SIG-M5 treated with dmso at 0.1 percent for 504 hours (cell line): ENCODE measurements around the gene CADM2.
A peak's percentile ranks its signal among the peaks of the same experiment; 100 is the strongest.
"Not testable (repeated sequence)": the region's sequence is repeated elsewhere in the genome, so short reads cannot be mapped to it uniquely, and the experiment has no call there.

Source experiments
- DNase-seq: peaks from one replicate; lab custom pipeline; 2025; ENCODE audit not compliant: unreplicated experiment; lab: John Stamatoyannopoulos, UW

Gene CADM2

DNA sequence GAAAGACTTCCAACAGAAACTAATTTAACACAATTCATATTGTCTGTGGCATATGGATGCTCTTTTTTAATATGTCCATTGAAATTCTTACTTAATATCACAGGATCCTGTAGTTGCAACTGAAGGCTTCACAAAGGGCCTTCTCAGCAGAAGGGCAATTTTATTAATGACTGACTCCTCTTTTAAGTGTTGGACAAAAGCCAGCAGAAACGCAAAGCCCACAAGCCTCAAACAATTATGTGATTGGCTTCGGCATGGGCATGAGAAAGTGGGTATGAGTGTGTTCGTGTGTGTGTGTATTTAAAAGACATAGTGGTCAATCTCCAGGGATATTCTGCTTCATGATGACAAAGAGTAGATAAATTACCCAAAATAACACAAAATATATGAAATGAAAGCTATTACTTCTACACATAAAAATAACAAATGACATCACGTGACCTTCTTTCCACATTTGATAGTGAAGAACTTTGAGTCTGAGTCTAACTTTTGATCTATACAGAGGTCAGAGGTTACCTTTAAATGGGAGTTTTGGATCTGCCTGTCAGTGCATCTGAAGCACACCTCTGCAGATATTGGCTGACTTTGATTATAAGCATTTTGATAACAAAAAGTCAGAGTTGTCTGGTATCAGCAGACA lies 496.9 kb downstream of the CADM2 start:
- no peak for DNase-seq

GRCh38 chr3:85474241-85474640 lies 515.5 kb downstream of the CADM2 start:
- no peak for DNase-seq

- DNase-seq: no peak
These were observed 516.6 kb downstream of the CADM2 start for GRCh38 chr3:85475346-85475745.

DNA sequence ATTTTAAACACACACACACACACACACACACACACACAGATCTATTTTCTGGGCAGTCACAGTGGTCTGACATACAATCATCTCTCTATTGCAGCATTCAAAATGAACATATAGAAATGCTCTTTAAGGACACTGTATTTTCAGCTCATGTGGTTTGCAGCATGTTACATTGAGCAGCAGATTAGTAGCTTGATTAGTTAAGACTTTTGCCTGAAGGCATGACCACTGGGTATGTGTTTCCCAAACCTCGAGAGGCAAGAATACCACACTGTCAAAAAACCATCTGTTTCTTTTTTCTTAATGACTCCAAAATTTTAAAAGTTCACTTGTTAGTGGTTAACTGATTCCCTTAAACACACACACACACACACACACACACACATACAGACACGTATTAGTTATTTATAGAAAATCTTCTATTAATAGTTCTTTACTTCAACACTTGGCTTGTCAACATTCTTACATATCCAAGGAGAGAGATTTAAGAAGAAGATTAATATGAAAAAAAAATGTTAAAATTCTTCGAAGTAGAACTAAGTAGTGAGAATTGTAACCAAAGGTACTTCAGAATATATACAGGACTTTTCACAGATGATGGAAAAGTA lies 518.2 kb downstream of the CADM2 start:
- no peak for DNase-seq

- no peak for DNase-seq
These were observed 522.8 kb downstream of the CADM2 start for GRCh38 chr3:85481411-85482212.

GRCh38 chr3:85482213-85482490 lies 523.4 kb downstream of the CADM2 start:
- DNase-seq: no peak

DNA sequence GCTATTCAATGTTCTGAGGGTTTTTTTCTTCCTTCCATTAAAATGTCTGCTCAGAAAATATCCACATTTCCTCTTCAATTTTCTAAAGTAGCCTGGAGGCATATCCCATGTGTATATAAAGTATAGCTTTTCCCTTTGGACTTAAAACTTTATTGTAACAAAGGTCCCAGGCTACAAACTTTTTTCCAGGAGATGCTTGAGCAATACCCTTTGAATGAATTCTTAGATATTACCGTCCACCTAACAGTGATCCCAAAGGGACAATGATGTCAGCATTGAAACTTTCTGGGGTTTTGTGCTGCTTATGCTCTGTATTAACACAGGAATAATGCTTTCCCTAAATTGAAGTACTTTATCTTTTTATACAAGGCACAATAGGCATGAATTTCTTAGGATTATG lies 525.2 kb downstream of the CADM2 start:
- DNase-seq: no peak

- DNase-seq: no peak
These were observed 528.6 kb downstream of the CADM2 start for GRCh38 chr3:85487375-85487774.

- DNase-seq: no peak
These were observed 536.8 kb downstream of the CADM2 start for GRCh38 chr3:85495602-85496001.

GRCh38 chr3:85498177-85498576 lies 539.4 kb downstream of the CADM2 start:
- DNase-seq: no peak

- no peak for DNase-seq
These were observed 543.5 kb downstream of the CADM2 start for GRCh38 chr3:85502148-85502875.

GRCh38 chr3:85504129-85504784 lies 545.5 kb downstream of the CADM2 start:
- not testable (repeated sequence) for DNase-seq

- DNase-seq: not testable (repeated sequence)
These were observed 546.2 kb downstream of the CADM2 start for GRCh38 chr3:85504785-85505511.

GRCh38 chr3:85507052-85507451 lies 548.3 kb downstream of the CADM2 start:
- DNase-seq: not testable (repeated sequence)

GRCh38 chr3:85508659-85509058 lies 549.9 kb downstream of the CADM2 start:
- no peak for DNase-seq

DNA sequence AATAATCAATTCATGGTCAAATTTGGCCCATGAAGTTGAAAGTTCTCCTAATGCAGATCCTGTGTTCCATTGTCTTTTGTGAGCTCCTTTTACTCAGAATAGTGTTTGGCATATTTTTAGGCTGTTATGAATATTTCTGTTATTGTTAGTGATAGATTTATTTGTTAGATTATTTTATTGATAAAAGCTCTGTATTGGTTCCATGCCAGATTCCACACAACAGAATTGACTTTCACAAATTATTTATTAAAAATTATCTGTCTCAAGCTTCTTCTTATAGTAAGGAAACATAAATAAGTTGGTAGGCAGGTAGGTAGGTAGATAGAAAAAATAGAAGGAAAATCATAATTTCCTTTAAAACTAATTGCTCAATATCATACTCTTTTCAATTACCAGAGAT lies 557.4 kb downstream of the CADM2 start:
- DNase-seq: no peak

DNA sequence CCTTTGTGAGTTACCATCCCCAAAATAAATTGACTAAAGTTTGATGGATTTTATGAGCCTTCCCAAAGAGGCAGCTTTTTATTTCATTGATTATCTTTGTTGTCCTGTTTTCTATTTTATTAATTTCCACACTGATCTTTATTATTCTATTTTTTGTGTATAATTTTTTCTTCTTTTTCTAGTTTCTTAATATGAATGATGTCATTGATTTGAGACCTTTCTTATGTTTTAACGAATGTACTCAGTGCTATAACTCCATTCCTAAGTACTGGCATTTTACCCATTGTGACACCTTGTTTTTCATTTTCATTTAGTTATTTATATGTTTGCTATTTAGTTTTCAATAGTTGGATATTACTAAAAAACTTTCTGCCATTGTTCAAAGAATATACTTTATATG lies 565.3 kb downstream of the CADM2 start:
- DNase-seq: no peak

- no peak for DNase-seq
These were observed 566.5 kb downstream of the CADM2 start for GRCh38 chr3:85525264-85525663.

DNA sequence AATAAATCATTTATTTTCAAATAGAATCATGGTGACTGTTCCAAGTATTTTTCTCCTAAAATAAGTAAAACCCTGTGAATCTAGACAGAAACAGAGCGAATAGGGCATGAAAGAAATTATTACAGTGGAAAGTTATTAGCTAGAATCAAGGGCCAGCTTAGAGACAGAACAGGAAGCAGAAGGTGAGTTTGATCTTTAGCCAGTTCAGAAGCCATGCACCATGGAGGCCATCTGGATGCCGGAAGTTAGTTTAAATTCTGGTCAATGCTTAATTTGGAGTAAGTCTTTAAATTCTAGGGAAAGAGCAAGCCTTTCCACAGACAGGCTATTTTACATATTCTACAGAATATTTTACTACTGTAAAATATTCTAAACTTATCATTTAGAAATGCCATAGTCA lies 574.8 kb downstream of the CADM2 start:
- no peak for DNase-seq

- peak; percentile 29 for DNase-seq
These were observed 576.7 kb downstream of the CADM2 start for GRCh38 chr3:85535517-85535916.

DNA sequence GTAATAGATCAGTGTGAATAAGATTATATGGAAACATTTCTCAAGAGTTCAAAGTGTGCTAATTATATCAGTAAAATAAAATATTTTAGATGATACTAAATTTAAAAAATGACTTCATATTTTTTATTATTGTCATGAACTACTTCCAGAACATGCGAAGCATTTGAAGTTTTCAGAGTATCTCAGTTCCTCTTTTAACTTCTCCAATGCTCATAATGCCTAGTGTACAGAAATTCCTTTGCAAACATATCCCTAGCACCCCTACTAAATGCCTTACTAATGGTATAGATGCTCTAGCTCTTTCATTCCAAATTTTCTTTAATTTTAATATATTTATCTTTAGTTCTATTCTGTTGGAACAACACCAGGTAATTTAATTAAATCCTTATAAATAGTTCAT lies 580.4 kb downstream of the CADM2 start:
- DNase-seq: peak; percentile 49
